Endothelial cell of umbilical vein (primary cell): Measurements from ENCODE around the gene PIBF1. TPM values are rescaled to one million over a fixed set of nuclear protein-coding genes. Genes with fewer than 3 reads are reported as not detected.

Experiments used
- BruUV-seq: library from RNA; stranded (reverse); fragments of 400-500 nt; replicated peaks from 2 replicates; lab custom pipeline; 2021; lab: Mats Ljungman, UMichigan
- CTCF ChIA-PET: fragments of 300-600, 350-600 bp; sonication (Branson Sonifier 250); formaldehyde crosslinking; loops from one replicate; lab custom pipeline; 2021; ENCODE audit warnings: antibody characterized with exemption, inconsistent platforms; lab: Charles Lee
- POLR2A ChIA-PET: fragments of 300-600, 350-600 bp; sonication (Branson Sonifier 250); formaldehyde crosslinking; loops from one replicate; lab custom pipeline; 2021; ENCODE audit warnings: antibody characterized with exemption, inconsistent platforms; lab: Charles Lee
- DNase-seq: peaks from one replicate; pipeline ENCODE4 v3.0.0-alpha.2; 2011; ENCODE audit warnings: low read depth, low spot score
- FAIRE-seq: peaks from 2 replicates; lab custom pipeline; 2011; peaks lifted over from hg19 to GRCh38; lab: Jason Lieb, UNC
- H2AFZ ChIP-seq: 2 replicates; pipeline ENCODE4 v1.6.0; 2012; ENCODE audit warnings: low read depth, low read length, control low read depth, inconsistent platforms
- H3K27ac ChIP-seq: 2 replicates; pipeline ENCODE4 v1.5.1; 2011; ENCODE audit warnings: low read depth, mild to moderate bottlenecking, control low read depth, low read length, moderate library complexity; ENCODE audit not compliant: insufficient read depth
- H3K27me3 ChIP-seq, 2 experiments: 2 replicates each; pipeline versions ENCODE4 v1.6.0 to v1.6.1; 2011; ENCODE audit warnings: low read length in 2 of 2, mixed read lengths in 1 of 2; ENCODE audit not compliant: control insufficient read depth in 2 of 2, insufficient read depth in 2 of 2
- H3K36me3 ChIP-seq, 2 experiments: 2 replicates in 1 of 2; 3 replicates in 1 of 2; pipeline ENCODE4 v1.5.1; 2011; ENCODE audit warnings: low read length in 2 of 2, mild to moderate bottlenecking in 1 of 2, moderate library complexity in 1 of 2; ENCODE audit not compliant: control insufficient read depth in 2 of 2, insufficient read depth in 2 of 2; ENCODE audit errors: extremely low read depth in 1 of 2
- H3K4me1 ChIP-seq: 3 replicates; pipeline ENCODE4 v1.5.1; 2011; ENCODE audit warnings: mild to moderate bottlenecking, low read length; ENCODE audit not compliant: control insufficient read depth, insufficient read depth; ENCODE audit errors: extremely low read depth
- H3K4me2 ChIP-seq: 2 replicates; pipeline ENCODE4 v1.6.1; 2011; ENCODE audit warnings: low read length, control low read depth, mixed read lengths; ENCODE audit not compliant: insufficient read depth
- H3K4me3 ChIP-seq, 3 experiments: fragments of 200-600 bp in 1 of 3; sonication (generic), shearing (Covaris generic) in 1 of 3; replicated peaks in 1 of 3; 2 replicates each; pipeline ENCODE4 v1.5.1; 2011 to 2016; ENCODE audit warnings: control low read depth in 3 of 3, low read length in 3 of 3, mild to moderate bottlenecking in 2 of 3, inconsistent platforms in 1 of 3, low read depth in 1 of 3, moderate library complexity in 1 of 3; ENCODE audit not compliant: insufficient read depth in 1 of 3
- H3K79me2 ChIP-seq: 2 replicates; pipeline ENCODE4 v1.6.0; 2012; ENCODE audit warnings: low read length, inconsistent platforms; ENCODE audit not compliant: control insufficient read depth, insufficient read depth
- H3K9ac ChIP-seq: replicated peaks from 2 replicates; pipeline ENCODE3; 2011; ENCODE audit warnings: low read length, control low read depth; ENCODE audit not compliant: insufficient read depth; ENCODE audit errors: extremely low read depth
- H3K9me1 ChIP-seq: replicated peaks from 3 replicates; pipeline ENCODE4 v1.6.0; 2011; ENCODE audit warnings: mild to moderate bottlenecking, low read length; ENCODE audit not compliant: control insufficient read depth, insufficient read depth; ENCODE audit errors: extremely low read depth
- H3K9me3 ChIP-seq: replicated peaks from 2 replicates; pipeline ENCODE4 v1.5.1; 2012; ENCODE audit warnings: low read length, inconsistent platforms; ENCODE audit not compliant: control insufficient read depth, insufficient read depth
- H4K20me1 ChIP-seq: replicated peaks from 2 replicates; pipeline ENCODE3; 2011; ENCODE audit warnings: mild to moderate bottlenecking, low read length; ENCODE audit not compliant: control insufficient read depth, insufficient read depth; ENCODE audit errors: extremely low read depth
- CTCF ChIP-seq, 2 donors: IDR thresholded peaks; 1 replicate in 1 of 2; 2 replicates in 1 of 2; pipeline ENCODE4 v1.5.1; 2011; ENCODE audit warnings: low read length in 2 of 2, mild to moderate bottlenecking in 2 of 2, moderate library complexity in 2 of 2, control low read depth in 1 of 2, inconsistent platforms in 1 of 2, low read depth in 1 of 2; ENCODE audit not compliant: insufficient read depth in 1 of 2; ENCODE audit errors: extremely low read depth in 1 of 2
- EZH2 ChIP-seq: IDR thresholded peaks from 2 replicates; pipeline ENCODE4 v1.6.1; 2012; ENCODE audit warnings: borderline replicate concordance, low read depth, mild to moderate bottlenecking, moderate library complexity, low read length, inconsistent platforms; ENCODE audit not compliant: severe bottlenecking
- FOS ChIP-seq: IDR thresholded peaks from 2 replicates; pipeline ENCODE4 v1.6.1; 2011; ENCODE audit warnings: mild to moderate bottlenecking, low read length, moderate library complexity, borderline replicate concordance; ENCODE audit not compliant: insufficient read depth
- GATA2 ChIP-seq: IDR thresholded peaks from 2 replicates; pipeline ENCODE4 v1.7.0; 2011; ENCODE audit warnings: low read depth, mild to moderate bottlenecking, moderate library complexity, mixed read lengths, low read length; ENCODE audit not compliant: insufficient read length, insufficient read depth
- JUN ChIP-seq: IDR thresholded peaks from 2 replicates; pipeline ENCODE4 v1.6.1; 2011; ENCODE audit warnings: borderline replicate concordance, low read depth; ENCODE audit not compliant: insufficient read length, insufficient read depth
- MAX ChIP-seq: IDR thresholded peaks from 2 replicates; pipeline ENCODE4 v1.6.1; 2011; ENCODE audit not compliant: insufficient read depth, insufficient read length
- MYC ChIP-seq: IDR thresholded peaks from one replicate; pipeline ENCODE4 v1.6.1; 2011; ENCODE audit warnings: mild to moderate bottlenecking, low read depth, low read length
- POLR2A ChIP-seq: IDR thresholded peaks from 2 replicates; pipeline ENCODE4 v1.6.1; 2012; ENCODE audit warnings: low read depth, mild to moderate bottlenecking, control low read depth, low read length
- POLR2AphosphoS5 ChIP-seq: IDR thresholded peaks from 2 replicates; pipeline ENCODE4 v1.6.1; 2012; ENCODE audit warnings: low read depth, mild to moderate bottlenecking, control low read depth, low read length, moderate library complexity; ENCODE audit not compliant: insufficient read depth
- dilution Hi-C: fragments of 300-500 bp; cut with MboI; formaldehyde crosslinking; loops from one replicate; pipeline ENCODE4 v1.15.0; 2019; ENCODE audit warnings: low sequenced_read_pairs; ENCODE audit not compliant: extremely low pct_ligation_motif_present
- intact Hi-C: fragments of 100-400 bp; cut with micrococcal nuclease; formaldehyde crosslinking; loops from one replicate; pipeline ENCODE4 v1.10.0; 2022
- polyA plus RNA-seq, 4 experiments: library from polyadenylated mRNA; depleted of rRNA in 3 of 4; stranded (reverse) in 3 of 4; unstranded in 1 of 4; fragments of >200 nt; gene quantifications; 2 replicates each; pipeline versions ENCODE4 v1.2.1 to v1.2.3, GENCODE V29; 2011 to 2012; ENCODE audit warnings: missing spikeins in 1 of 4
- total RNA-seq: library from RNA; stranded (reverse); gene quantifications from 2 replicates; pipeline ENCODE4 v1.2.3, GENCODE V29; 2021

The PIBF1 gene
- total and polyA plus RNA-seq, 2 donors (not counting 3 experiments of a cell fraction or from before 2014, with no cell fraction given) = 1.4 to 18.4 TPM

GRCh38 chr13:72849571-72849970, 67.6 kb downstream of the PIBF1 start:
- H3K4me3 ChIP-seq = no peak overlapping the region
- H3K4me2 ChIP-seq = no peak overlapping the region
- TF ChIP-seq MAX (no peak), POLR2AphosphoS5 (no peak)
- no peaks in the 10 kb centered on the region for H4K20me1 ChIP-seq
- dilution Hi-C loops (no loop called here), intact Hi-C loops (no loop called here)
- no peak overlapping the region for H2AFZ ChIP-seq
- FAIRE-seq = no peak
- POLR2A ChIA-PET = no interaction called here
- no peaks in the 10 kb centered on the region for H3K4me1 ChIP-seq
- H3K27me3 ChIP-seq = no peaks in the 10 kb centered on the region
- no peaks in the 10 kb centered on the region for H3K9me1 ChIP-seq
- no peak overlapping the region for H3K9ac ChIP-seq
- H3K36me3 ChIP-seq = peaks cover 2 to 13% of the 10 kb centered on the region in 2 experiments
- no peak overlapping the region for H3K27ac ChIP-seq
- no peaks in the 10 kb centered on the region for H3K79me2 ChIP-seq
- no TSS peak for BruUV-seq
- CTCF ChIA-PET = no interaction called here
- H3K9me3 ChIP-seq = no peaks in the 10 kb centered on the region
- no peak for DNase-seq

GRCh38 chr13:72850959-72851677, 69.2 kb downstream of the PIBF1 start:
- no peaks in the 10 kb centered on the region for H3K4me1 ChIP-seq
- dilution Hi-C loops (no loop called here), intact Hi-C loops (no loop called here)
- no peak overlapping the region for H3K27ac ChIP-seq
- CTCF ChIA-PET = interaction anchor here (1.3 to 1.8 kb wide), 4 partner anchors 9 to 14 kb away, joined by 3 to 6 read pairs (median 4); no protein-coding TSS in a partner anchor
- BruUV-seq = no TSS peak
- POLR2A ChIA-PET = no interaction called here
- H3K4me2 ChIP-seq = no peak overlapping the region
- TF ChIP-seq CTCF (IDR thresholded peaks at IDR 0.05; ENCODE audit: extremely low read depth in 1 of 2, insufficient read depth in 1 of 2, low read depth in 1 of 2, low read length in 2 of 2) (no peak), MAX (no peak), MYC (no peak), EZH2 (no peak), FOS (no peak), GATA2 (no peak), POLR2A (no peak), JUN (no peak)
- H3K9me3 ChIP-seq = no peaks in the 10 kb centered on the region
- no peak overlapping the region for H2AFZ ChIP-seq
- FAIRE-seq (no peak), DNase-seq (no peak)
- H3K79me2 ChIP-seq = no peaks in the 10 kb centered on the region
- peaks cover 2 to 13% of the 10 kb centered on the region in 2 experiments for H3K36me3 ChIP-seq
- H3K9ac ChIP-seq = no peak overlapping the region
- no peak overlapping the region for H3K4me3 ChIP-seq
- H3K9me1 ChIP-seq = no peaks in the 10 kb centered on the region
- H3K27me3 ChIP-seq = no peaks in the 10 kb centered on the region
- H4K20me1 ChIP-seq = no peaks in the 10 kb centered on the region
